NCI-H2029 treated with DMSO at 0.1 percent for 48 hours (cell line): Measurements from ENCODE around the gene RPTOR.

Experiments
- DNase-seq: peaks from one replicate; lab custom pipeline; 2025; lab: John Stamatoyannopoulos, UW

The RPTOR gene

GRCh38 chr17:80832888-80833583 lies 288.4 kb downstream of the RPTOR start:
- peak; percentile 71 for DNase-seq

DNA sequence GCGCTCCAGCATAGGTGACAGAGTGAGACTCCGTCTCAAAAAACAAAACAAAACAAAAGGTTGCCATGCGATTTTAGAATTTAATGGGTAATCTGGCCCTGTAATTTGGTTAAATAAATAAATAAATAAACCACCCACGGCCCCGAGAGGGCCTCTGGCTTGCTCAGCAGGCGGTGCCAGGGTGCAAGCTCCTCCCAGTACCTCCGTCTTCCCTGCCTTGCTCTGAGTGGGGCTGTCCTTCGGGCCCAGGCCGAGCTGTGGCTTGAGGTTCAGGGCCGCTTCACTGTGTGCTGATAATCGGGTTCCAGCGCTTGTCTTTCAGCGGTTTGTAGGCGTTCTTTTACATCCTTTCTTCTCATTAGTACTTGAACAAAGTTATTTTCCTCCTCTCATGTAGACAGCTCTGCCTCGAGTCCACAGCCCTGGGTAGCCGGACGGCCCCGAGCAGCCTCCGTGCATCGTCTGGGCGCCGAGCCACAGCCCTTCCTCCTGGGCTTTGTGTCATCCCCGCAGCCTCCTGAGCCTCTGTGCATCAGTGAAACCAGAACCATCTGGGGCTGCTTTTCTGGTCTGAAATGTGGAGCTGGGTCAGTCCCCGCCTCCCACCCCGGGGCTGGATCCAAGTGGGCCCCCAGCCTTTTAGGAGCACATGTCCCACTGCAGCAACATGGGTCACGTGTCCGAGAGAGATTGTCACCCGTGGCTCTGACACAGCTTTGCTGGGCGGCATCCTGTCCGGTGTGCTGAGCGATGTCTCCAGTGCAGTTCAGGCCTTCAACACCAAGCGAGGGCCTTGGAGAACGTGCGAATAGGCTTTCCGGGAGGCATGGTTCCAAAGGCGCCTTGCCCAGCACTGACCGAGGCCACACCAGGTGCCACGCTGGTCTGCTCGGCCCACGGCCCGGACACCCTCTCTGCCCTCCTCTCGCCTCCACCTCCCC lies 289.6 kb downstream of the RPTOR start:
- no peak for DNase-seq

- no peak for DNase-seq
Measured at GRCh38 chr17:80834893-80835275, 290.2 kb downstream of the RPTOR start.

DNA sequence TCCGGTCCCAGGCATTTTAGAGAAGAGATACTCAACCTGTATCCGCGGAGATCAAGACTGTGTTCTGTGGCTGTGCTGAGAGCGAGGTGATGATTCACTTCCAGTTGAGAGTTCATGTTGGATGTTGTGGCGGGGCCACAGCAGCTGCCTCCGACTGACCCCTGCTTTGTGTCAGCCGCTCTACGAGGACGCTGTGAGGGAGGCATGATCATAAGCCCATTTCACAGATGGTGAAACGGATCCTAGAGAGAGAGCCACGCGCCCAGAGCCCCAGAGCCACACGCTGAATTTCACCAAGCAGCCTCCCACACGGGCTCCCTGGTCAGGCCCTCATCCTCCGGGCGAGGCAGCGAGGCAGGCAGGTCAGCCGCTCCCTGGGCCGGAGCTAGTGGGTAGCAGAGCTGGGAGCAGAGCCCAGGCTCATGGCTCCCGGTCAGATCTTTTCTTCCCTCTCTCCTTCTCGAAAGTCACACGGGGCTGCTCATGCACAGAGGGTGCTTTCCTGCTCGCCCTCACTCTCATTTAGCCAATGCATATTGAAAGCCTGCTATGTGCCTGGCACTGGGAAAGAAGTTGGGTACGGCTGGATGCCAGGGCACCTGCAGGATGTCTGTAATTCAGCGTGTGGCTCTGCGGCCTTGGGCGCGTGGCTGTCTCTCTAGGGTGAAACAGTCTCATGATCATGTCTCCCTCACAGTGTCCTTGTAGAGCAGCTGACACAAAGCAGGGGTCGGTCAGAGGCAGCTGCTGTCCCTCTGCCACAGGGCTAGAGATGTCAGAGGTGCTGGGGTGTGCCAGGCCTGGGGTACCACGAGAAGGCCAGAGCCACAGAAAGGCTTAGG lies 291.4 kb downstream of the RPTOR start:
- no peak for DNase-seq

DNA sequence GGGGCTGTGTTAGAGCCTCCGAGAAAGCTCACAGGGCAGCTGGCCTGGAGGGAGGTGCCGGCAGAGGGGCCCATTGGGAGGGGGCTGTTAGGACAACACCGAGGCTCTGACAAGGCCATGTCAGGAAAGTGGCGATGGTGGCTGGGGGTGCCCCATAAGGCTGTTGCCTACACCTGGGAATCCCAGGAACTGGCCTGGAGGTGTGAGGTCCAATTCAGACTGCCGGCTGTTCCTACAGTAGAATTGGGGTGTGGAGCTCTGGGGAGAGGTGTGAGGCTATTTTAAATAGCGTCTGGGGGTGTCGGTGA lies 292.0 kb downstream of the RPTOR start:
- no peak for DNase-seq

DNA sequence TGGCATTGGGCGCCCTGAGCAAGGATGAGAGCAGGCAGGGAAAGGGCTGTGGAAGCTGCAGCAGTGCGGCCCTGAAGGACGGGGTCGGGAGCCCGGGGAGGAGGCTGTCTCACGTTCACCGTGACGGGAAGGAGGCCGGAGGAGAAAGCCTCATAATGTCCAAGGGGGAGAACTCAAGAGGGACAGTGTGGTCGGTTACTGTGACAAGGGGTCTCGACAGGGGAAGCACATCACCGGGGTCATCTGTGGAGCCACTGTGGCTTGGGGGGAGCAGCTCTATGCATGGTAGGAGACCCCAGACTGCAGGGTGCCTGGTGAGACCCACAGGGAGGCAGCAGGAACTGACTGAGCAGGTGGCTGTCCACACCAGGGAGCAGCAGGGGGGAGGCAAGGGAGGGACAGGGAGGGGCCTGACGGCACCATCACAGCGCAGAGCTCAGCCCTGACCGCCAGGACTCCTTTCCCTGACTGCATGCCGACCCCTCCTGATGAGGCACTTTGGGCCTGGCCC lies 292.4 kb downstream of the RPTOR start:
- DNase-seq: no peak

DNA sequence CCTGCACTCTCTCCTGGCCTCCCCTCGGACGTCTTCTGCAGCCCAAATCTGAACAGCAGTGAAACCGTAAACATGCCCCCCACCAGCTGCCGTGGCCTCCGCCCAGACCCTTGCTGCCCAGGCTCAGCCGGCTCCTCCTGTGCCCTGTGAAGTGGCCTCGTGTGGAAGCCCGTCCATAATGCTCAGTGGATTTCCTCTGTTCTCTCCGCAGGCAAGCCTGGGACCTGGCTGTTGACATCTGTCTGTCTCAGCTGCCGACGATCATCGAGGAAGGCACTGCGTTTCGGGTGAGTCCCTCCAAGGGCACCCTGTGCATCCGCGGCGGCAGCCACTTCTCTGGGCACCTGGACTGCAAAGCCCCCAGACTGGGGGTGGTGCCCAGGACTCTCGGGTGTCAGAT lies 293.1 kb downstream of the RPTOR start:
- no peak for DNase-seq

- no peak for DNase-seq
Measured at GRCh38 chr17:80838311-80839025, 293.8 kb downstream of the RPTOR start.

- DNase-seq: no peak
Measured at GRCh38 chr17:80839026-80839345, 294.3 kb downstream of the RPTOR start.

DNA sequence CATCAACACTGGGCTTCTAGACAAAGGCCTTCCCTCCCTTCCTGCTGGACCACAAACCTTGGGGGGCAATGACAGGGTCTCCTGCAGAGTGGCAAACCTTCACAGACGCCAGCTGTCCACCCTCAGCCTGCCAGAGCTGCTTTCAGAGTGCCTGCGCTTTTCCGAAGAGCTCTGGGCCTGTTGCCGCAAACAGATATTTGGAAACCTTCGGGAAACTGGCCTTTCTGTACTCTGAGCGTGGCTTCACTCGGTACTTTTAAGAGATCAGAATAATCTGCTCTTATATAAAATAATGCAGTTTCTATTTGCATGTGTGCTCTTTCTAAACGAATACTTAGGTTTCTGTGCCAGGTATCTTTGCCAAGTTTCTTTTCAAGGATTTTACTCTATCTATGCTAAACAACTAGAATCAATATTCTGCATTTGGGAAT lies 294.9 kb downstream of the RPTOR start:
- DNase-seq: no peak

DNA sequence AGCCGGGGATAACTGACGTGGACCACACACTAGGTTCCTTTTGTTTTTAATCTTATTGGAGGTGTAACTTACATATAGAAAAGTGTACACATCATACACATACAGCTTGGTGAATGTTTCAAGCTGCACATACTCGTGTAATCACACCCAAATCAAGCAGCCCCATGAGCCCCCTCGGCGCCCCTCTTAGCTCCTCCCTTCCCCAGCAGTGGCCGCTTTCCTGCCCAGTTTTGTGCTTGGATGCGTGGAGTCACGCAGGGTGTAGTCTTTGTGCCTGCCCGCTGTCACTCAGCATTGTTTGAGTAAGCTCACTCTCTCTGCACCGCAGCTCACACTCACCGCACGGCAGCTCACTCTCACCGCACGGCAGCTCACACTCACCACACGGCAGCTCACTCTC lies 295.3 kb downstream of the RPTOR start:
- no peak for DNase-seq

GRCh38 chr17:80842456-80843013 lies 297.9 kb downstream of the RPTOR start:
- peak; percentile 71 for DNase-seq

DNA sequence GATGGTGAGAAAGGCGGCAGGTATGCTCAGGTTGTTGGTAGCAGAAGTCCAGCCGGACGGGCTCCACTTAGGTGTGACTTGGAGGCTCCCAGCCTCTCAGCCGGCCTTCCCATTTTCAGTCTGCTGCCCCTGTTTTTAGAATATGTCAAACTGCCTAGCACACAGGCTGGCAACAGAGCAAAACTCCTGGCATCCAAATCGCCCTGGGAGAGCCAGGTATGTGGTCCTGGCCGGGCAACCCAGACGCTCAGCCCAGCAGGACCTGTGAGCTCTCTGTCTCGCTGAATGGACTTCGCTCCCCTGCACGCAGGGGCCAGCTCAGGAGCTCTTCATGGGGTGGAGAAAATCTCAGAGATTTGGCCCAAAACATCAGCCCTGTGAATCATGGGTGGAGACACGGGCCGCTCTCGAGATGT lies 299.1 kb downstream of the RPTOR start:
- no peak for DNase-seq

- DNase-seq: no peak
Measured at GRCh38 chr17:80844418-80844990, 299.9 kb downstream of the RPTOR start.

GRCh38 chr17:80845069-80845862 lies 300.6 kb downstream of the RPTOR start:
- DNase-seq: no peak

DNA sequence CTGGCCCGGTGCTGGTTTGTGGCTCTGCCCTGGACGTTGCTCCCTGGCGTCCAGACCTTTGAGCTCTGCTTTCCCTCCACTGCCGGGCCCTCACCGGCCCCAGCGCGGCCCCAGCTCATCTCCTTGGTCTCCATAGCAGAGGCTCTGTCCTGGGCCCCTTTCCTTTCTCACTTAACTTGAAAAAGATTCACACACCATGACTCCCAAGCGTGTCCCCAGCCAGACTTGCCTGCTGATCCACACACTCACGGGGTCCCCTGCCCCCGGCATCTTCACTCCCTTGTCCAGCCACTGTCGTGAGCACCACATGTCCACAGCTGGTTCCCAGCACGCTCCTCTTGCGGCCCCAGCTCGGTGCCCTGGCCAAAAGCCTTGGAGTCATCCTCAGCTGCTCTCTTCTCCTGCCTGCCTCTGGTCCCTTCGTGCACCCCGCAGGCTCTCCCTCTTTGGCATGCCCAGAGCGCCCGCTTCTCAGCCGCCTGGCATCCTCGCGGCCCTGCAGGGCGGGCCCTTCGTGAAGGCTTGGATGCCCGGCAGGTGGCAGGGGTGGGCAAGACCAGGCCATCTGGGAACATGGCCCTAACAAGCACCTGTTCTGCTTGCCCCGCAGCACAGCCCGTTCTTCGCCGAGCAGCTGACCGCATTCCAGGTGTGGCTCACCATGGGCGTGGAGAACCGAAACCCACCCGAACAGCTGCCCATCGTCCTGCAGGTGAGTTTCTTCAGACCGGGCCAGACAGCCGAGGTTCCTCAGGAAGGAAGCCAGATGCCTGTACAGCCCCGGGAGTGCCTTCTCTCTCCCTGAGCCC lies 301.4 kb downstream of the RPTOR start:
- DNase-seq: no peak

- DNase-seq: no peak
Measured at GRCh38 chr17:80846932-80847331, 302.3 kb downstream of the RPTOR start.

- DNase-seq: no peak
Measured at GRCh38 chr17:80847496-80848230, 303.0 kb downstream of the RPTOR start.
